ENCODE measurements around the gene SCAMP1.

DNA sequence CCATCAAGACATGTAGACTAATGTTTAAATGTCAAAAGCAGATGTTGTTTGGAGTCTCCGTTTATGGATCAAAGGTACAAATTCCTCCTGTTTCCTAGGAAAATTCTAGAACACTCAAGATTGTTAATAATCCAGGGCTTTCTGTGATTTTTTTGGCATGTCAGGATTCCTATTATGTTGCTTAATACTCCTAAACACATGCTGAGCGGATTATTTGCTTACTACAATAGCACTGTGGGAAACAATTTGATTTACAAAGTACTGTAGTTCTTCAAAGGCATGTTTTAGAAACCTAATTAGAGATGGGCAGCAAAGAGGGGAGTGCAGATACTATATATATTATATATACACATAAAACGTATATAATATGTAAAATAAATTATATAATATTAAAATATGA, 19.0 kb upstream of the SCAMP1 start:
- TF ChIP-seq POLR2AphosphoS5 (IDR thresholded peaks at IDR 0.05) (no peak), CTCF (IDR thresholded peaks at IDR 0.05; ENCODE audit: poor library complexity, severe bottlenecking) (no peak)

Data from neural cell (in vitro differentiated cells).